ENCODE data around the gene KRT7. TPM values are rescaled to one million over a fixed set of nuclear protein-coding genes. Genes with fewer than 3 reads are reported as not detected.
A peak's percentile ranks its signal among the peaks of the same experiment; 100 is the strongest.

KRT7 gene
- total RNA-seq, 2 donors from 2014 or later = 0.36 to 8.0 TPM

GRCh38 chr12:52217223-52217622, 15.8 kb upstream of the KRT7 start:
- Mint-ChIP-seq H3K27ac (no peak overlapping the region), H3K36me3 (no peaks in the 10 kb centered on the region), H3K9me3 (no peaks in the 10 kb centered on the region)
- DNase-seq (ENCODE audit: low spot score in 2 of 2) (no peak), ATAC-seq (no peak)

GRCh38 chr12:52218001-52218400, 15.0 kb upstream of the KRT7 start:
- ATAC-seq (no peak), DNase-seq (ENCODE audit: low spot score in 2 of 2) (no peak)
- Mint-ChIP-seq H3K27ac (no peak overlapping the region), H3K9me3 (no peaks in the 10 kb centered on the region), H3K36me3 (no peaks in the 10 kb centered on the region)

GRCh38 chr12:52220477-52220876, 12.6 kb upstream of the KRT7 start:
- H3K27ac Mint-ChIP-seq = no peak overlapping the region

GRCh38 chr12:52221070-52221781, 11.8 kb upstream of the KRT7 start:
- Mint-ChIP-seq H3K27ac (no peak overlapping the region), H3K36me3 (no peaks in the 10 kb centered on the region), H3K9me3 (peaks cover 0 to 4% of the 10 kb centered on the region in 2 donors)
- no peak for ATAC-seq
- DNase-seq (ENCODE audit: low spot score in 2 of 2) = no peak

More at GRCh38 chr12:52220477-52220876, 12.6 kb upstream of the KRT7 start:
- peaks cover 0 to 4% of the 10 kb centered on the region in 2 donors for H3K9me3 Mint-ChIP-seq
- ATAC-seq = no peak
- no peaks in the 10 kb centered on the region for H3K36me3 Mint-ChIP-seq
- no peak for DNase-seq (ENCODE audit: low spot score in 2 of 2)

- H3K9me3 Mint-ChIP-seq = peaks cover 0 to 4% of the 10 kb centered on the region in 2 donors
- no peak overlapping the region for H3K27ac Mint-ChIP-seq
- no peaks in the 10 kb centered on the region for H3K36me3 Mint-ChIP-seq
- ATAC-seq (peak; percentile 96 to 97), DNase-seq (ENCODE audit: low spot score in 2 of 2) (peak; percentile 76 to 85)
These were observed 11.1 kb upstream of the KRT7 start for GRCh38 chr12:52221912-52222457.

- no peaks in the 10 kb centered on the region for H3K36me3 Mint-ChIP-seq
- no peak for ATAC-seq
- DNase-seq (ENCODE audit: low spot score in 2 of 2) = no peak
- peaks cover 0 to 4% of the 10 kb centered on the region in 2 donors for H3K9me3 Mint-ChIP-seq
- no peak overlapping the region for H3K27ac Mint-ChIP-seq
These were observed 10.4 kb upstream of the KRT7 start for GRCh38 chr12:52222692-52223091.

- H3K36me3 Mint-ChIP-seq = no peaks in the 10 kb centered on the region
- H3K27ac Mint-ChIP-seq = no peak overlapping the region
- no peak for ATAC-seq
- peaks cover 0 to 4% of the 10 kb centered on the region in 2 donors for H3K9me3 Mint-ChIP-seq
- no peak for DNase-seq (ENCODE audit: low spot score in 2 of 2)
These were observed 9.5 kb upstream of the KRT7 start for GRCh38 chr12:52223406-52224039.

GRCh38 chr12:52224151-52224550, 8.9 kb upstream of the KRT7 start:
- peaks cover 0 to 4% of the 10 kb centered on the region in 2 donors for H3K9me3 Mint-ChIP-seq
- no peak for ATAC-seq
- DNase-seq (ENCODE audit: low spot score in 2 of 2) = no peak
- no peaks in the 10 kb centered on the region for H3K36me3 Mint-ChIP-seq
- no peak overlapping the region for H3K27ac Mint-ChIP-seq

GRCh38 chr12:52225752-52226151, 7.3 kb upstream of the KRT7 start:
- DNase-seq (ENCODE audit: low spot score in 2 of 2) = no peak
- no peak for ATAC-seq
- peaks cover 0 to 4% of the 10 kb centered on the region in 2 donors for H3K9me3 Mint-ChIP-seq
- no peak overlapping the region for H3K27ac Mint-ChIP-seq
- H3K36me3 Mint-ChIP-seq = no peaks in the 10 kb centered on the region

GRCh38 chr12:52226446-52226845, 6.6 kb upstream of the KRT7 start:
- H3K27ac Mint-ChIP-seq = no peak overlapping the region
- no peak for ATAC-seq
- peaks cover 0 to 4% of the 10 kb centered on the region in 2 donors for H3K9me3 Mint-ChIP-seq
- no peaks in the 10 kb centered on the region for H3K36me3 Mint-ChIP-seq
- DNase-seq (ENCODE audit: low spot score in 2 of 2) = no peak

GRCh38 chr12:52227606-52228166, 5.4 kb upstream of the KRT7 start:
- Mint-ChIP-seq H3K36me3 (no peaks in the 10 kb centered on the region), H3K9me3 (peaks cover 0 to 4% of the 10 kb centered on the region in 2 donors), H3K27ac (no peak overlapping the region)
- DNase-seq (ENCODE audit: low spot score in 2 of 2) (no peak), ATAC-seq (no peak)

GRCh38 chr12:52228366-52228765, 4.7 kb upstream of the KRT7 start:
- H3K27ac Mint-ChIP-seq = no peak overlapping the region
- no peak for ATAC-seq
- H3K9me3 Mint-ChIP-seq = peaks cover 0 to 4% of the 10 kb centered on the region in 2 donors
- DNase-seq (ENCODE audit: low spot score in 2 of 2) = no peak
- H3K36me3 Mint-ChIP-seq = no peaks in the 10 kb centered on the region

- ATAC-seq (no peak), DNase-seq (ENCODE audit: low spot score in 2 of 2) (no peak)
- Mint-ChIP-seq H3K9me3 (peaks cover 0 to 4% of the 10 kb centered on the region in 2 donors), H3K27ac (no peak overlapping the region), H3K36me3 (no peaks in the 10 kb centered on the region)
These were observed 4.1 kb upstream of the KRT7 start for GRCh38 chr12:52228931-52229330.

- ATAC-seq (no peak), DNase-seq (ENCODE audit: low spot score in 2 of 2) (no peak)
- H3K36me3 Mint-ChIP-seq = no peaks in the 10 kb centered on the region
- H3K9me3 Mint-ChIP-seq = no peaks in the 10 kb centered on the region
- H3K27ac Mint-ChIP-seq = no peak overlapping the region
These were observed 3.2 kb upstream of the KRT7 start for GRCh38 chr12:52229836-52230343.

GRCh38 chr12:52230364-52231281, 2.4 kb upstream of the KRT7 start:
- H3K36me3 Mint-ChIP-seq = no peaks in the 10 kb centered on the region
- no peak for DNase-seq (ENCODE audit: low spot score in 2 of 2)
- ATAC-seq = no peak
- no peak overlapping the region for H3K27ac Mint-ChIP-seq
- no peaks in the 10 kb centered on the region for H3K9me3 Mint-ChIP-seq
